Activated CD8-positive, alpha-beta memory T cell treated with anti-CD3 and anti-CD28 coated beads for 36 hours (primary cell): Measurements from ENCODE around the gene CRYBA1. TPM values are rescaled to one million over a fixed set of nuclear protein-coding genes. Genes with fewer than 3 reads are reported as not detected.
"Not testable (repeated sequence)": the region's sequence is repeated elsewhere in the genome, so short reads cannot be mapped to it uniquely, and the experiment has no call there.

ENCODE experiments used
- CTCF ChIA-PET: fragments of 350-600 bp; sonication (Branson Sonifier 250); formaldehyde crosslinking; loops from one replicate; lab custom pipeline; 2021; ENCODE audit warnings: antibody characterized with exemption; lab: Charles Lee
- POLR2A ChIA-PET: fragments of 350-600 bp; sonication (Branson Sonifier 250); formaldehyde crosslinking; loops from one replicate; lab custom pipeline; 2021; ENCODE audit warnings: antibody characterized with exemption; lab: Charles Lee
- total RNA-seq, 2 experiments: library from RNA; stranded (reverse); gene quantifications; one replicate each; pipeline ENCODE4 v1.2.3, GENCODE V29; 2021

Gene CRYBA1
- total RNA-seq, 2 experiments from 2014 or later: not detected

GRCh38 chr17:29255926-29256522, 9.4 kb downstream of the CRYBA1 start:
- CTCF ChIA-PET: interaction anchor here (1.5 kb wide), 1 partner anchor 108 kb away, joined by 9 read pairs; no protein-coding TSS in a partner anchor
- POLR2A ChIA-PET: no interaction called here

GRCh38 chr17:29256735-29257466, 10.2 kb downstream of the CRYBA1 start:
- CTCF ChIA-PET: interaction anchor here (1.2 to 1.5 kb wide), 2 partner anchors 38 to 109 kb away, joined by 4 to 9 read pairs; no protein-coding TSS in a partner anchor
- POLR2A ChIA-PET: interaction anchor here (0.6 to 0.7 kb wide), 2 partner anchors 16 to 28 kb away, joined by 3 read pairs; no protein-coding TSS in a partner anchor

- ChIA-PET CTCF (interaction anchor here (1.2 to 1.5 kb wide), 2 partner anchors 39 to 109 kb away, joined by 4 to 9 read pairs; no protein-coding TSS in a partner anchor), POLR2A (interaction anchor here (0.6 to 0.7 kb wide), 3 partner anchors 15 to 1232 kb away, joined by 3 read pairs; no protein-coding TSS in a partner anchor)
Measured at GRCh38 chr17:29257756-29258155, 11.1 kb downstream of the CRYBA1 start.

- CTCF ChIA-PET: no interaction called here
- POLR2A ChIA-PET: interaction anchor here (1.0 kb wide), 1 partner anchor 28 kb away, joined by 3 read pairs; no protein-coding TSS in a partner anchor
Measured at GRCh38 chr17:29263916-29264315, 17.3 kb downstream of the CRYBA1 start.

GRCh38 chr17:29271980-29272379, 25.3 kb downstream of the CRYBA1 start:
- POLR2A ChIA-PET: not testable (repeated sequence)
- CTCF ChIA-PET: interaction anchor here (0.6 kb wide), 1 partner anchor 92 kb away, joined by 4 read pairs; no protein-coding TSS in a partner anchor

GRCh38 chr17:29273924-29274323, 27.3 kb downstream of the CRYBA1 start:
- POLR2A ChIA-PET: no interaction called here

GRCh38 chr17:29278692-29279091, 32.0 kb downstream of the CRYBA1 start:
- POLR2A ChIA-PET: no interaction called here
- CTCF ChIA-PET: no interaction called here

More at GRCh38 chr17:29273924-29274323, 27.3 kb downstream of the CRYBA1 start:
- CTCF ChIA-PET: interaction anchor here (0.7 kb wide), 1 partner anchor 23 kb away, joined by 3 read pairs; no protein-coding TSS in a partner anchor

GRCh38 chr17:29279397-29280070, 32.9 kb downstream of the CRYBA1 start:
- POLR2A ChIA-PET: no interaction called here

GRCh38 chr17:29283496-29283895, 36.8 kb downstream of the CRYBA1 start:
- ChIA-PET CTCF (no interaction called here), POLR2A (no interaction called here)

More at GRCh38 chr17:29279397-29280070, 32.9 kb downstream of the CRYBA1 start:
- CTCF ChIA-PET: no interaction called here

GRCh38 chr17:29283961-29284360, 37.3 kb downstream of the CRYBA1 start:
- ChIA-PET POLR2A (no interaction called here), CTCF (no interaction called here)

- ChIA-PET POLR2A (no interaction called here), CTCF (interaction anchor here (1.2 to 2.8 kb wide), 2 partner anchors 38 to 141 kb away, joined by 3 to 15 read pairs; no protein-coding TSS in a partner anchor)
Measured at GRCh38 chr17:29289852-29290251, 43.2 kb downstream of the CRYBA1 start.

GRCh38 chr17:29291163-29291752, 44.6 kb downstream of the CRYBA1 start:
- POLR2A ChIA-PET: interaction anchor here (0.6 to 1.2 kb wide), 3 partner anchors 15 to 148 kb away, joined by 3 to 4 read pairs (median 3); partner anchors contain the start of gene MYO18A
- CTCF ChIA-PET: interaction anchor here (0.6 to 2.8 kb wide), 8 partner anchors 37 to 326 kb away, joined by 3 to 15 read pairs (median 4); partner anchors contain the start of gene ANKRD13B

- ChIA-PET CTCF (interaction anchor here (0.6 to 2.8 kb wide), 9 partner anchors 9 to 916 kb away, joined by 3 to 15 read pairs (median 5); partner anchors contain the start of gene ANKRD13B), POLR2A (interaction anchor here (0.6 to 1.7 kb wide), 6 partner anchors 28 to 1044 kb away, joined by 3 to 12 read pairs (median 4); no protein-coding TSS in a partner anchor)
Measured at GRCh38 chr17:29292071-29292991, 45.7 kb downstream of the CRYBA1 start.

GRCh38 chr17:29292992-29293889, 46.6 kb downstream of the CRYBA1 start:
- ChIA-PET POLR2A (interaction anchor here (0.6 to 1.7 kb wide), 7 partner anchors 81 to 1043 kb away, joined by 3 to 12 read pairs (median 5); partner anchors contain the start of gene ABHD15), CTCF (interaction anchor here (1.1 to 1.4 kb wide), 3 partner anchors 8 to 156 kb away, joined by 3 to 8 read pairs (median 3); no protein-coding TSS in a partner anchor)

- ChIA-PET POLR2A (interaction anchor here (0.5 to 1.3 kb wide), 10 partner anchors 68 to 300 kb away, joined by 3 to 6 read pairs (median 3); partner anchors contain the start of genes ABHD15 and TAOK1), CTCF (interaction anchor here (1.2 kb wide), 1 partner anchor 156 kb away, joined by 3 read pairs; no protein-coding TSS in a partner anchor)
Measured at GRCh38 chr17:29293890-29294579, 47.4 kb downstream of the CRYBA1 start, which contains the start of gene NUFIP2. Gene NUFIP2, minus strand, starts transcription at chr17:29294148. Its CDS starts 89 bp downstream, at chr17:29294059.
